Astrocyte (in vitro differentiated cells and primary cell): ENCODE measurements around the gene FAM3A.

Experiments used
- CTCF ChIP-seq: IDR thresholded peaks from 2 replicates; pipeline ENCODE4 v1.5.1; 2011; ENCODE audit warnings: low read depth, mild to moderate bottlenecking, inconsistent platforms, low read length, moderate library complexity; ENCODE audit not compliant: insufficient read depth
- EZH2 ChIP-seq: IDR thresholded peaks from 2 replicates; pipeline ENCODE4 v1.6.1; 2012; ENCODE audit warnings: mild to moderate bottlenecking, low read length, inconsistent platforms; ENCODE audit not compliant: insufficient read depth

GRCh38 chrX:154458116-154458953, 57.7 kb downstream of the FAM3A start, which contains the start of gene PLXNA3:
- no peak for TF ChIP-seq CTCF
- TF ChIP-seq EZH2: no peak
